K562 (cell line): ENCODE results near the gene CACTIN. TPM values are rescaled to one million over a fixed set of nuclear protein-coding genes. Genes with fewer than 3 reads are reported as not detected.
A peak's percentile ranks its signal among the peaks of the same experiment; 100 is the strongest.

ENCODE experiments used
- ATAC-seq: fragments of 200-7000 bp; cut with Tn5 transposase; 3 replicates; pipeline ENCODE4 v1.9.1; 2020; ENCODE audit warnings: moderate library complexity
- BruUV-seq: library from RNA; stranded (reverse); fragments of 400-500 nt; replicated peaks from 2 replicates; lab custom pipeline; 2021; lab: Mats Ljungman, UMichigan
- CTCF ChIA-PET: fragments of 300-600 bp; formaldehyde crosslinking; extraction: SDS; loops from one replicate; lab custom pipeline; 2021; ENCODE audit warnings: low intra/inter-chr PET ratio; lab: Yijun Ruan, JAX
- POLR2A ChIA-PET: fragments of 300-600, 350-650 bp; sonication (Branson Sonifier 250); formaldehyde crosslinking; extraction: SDS; loops from one replicate; lab custom pipeline; 2021; ENCODE audit warnings: antibody characterized with exemption, inconsistent platforms; lab: Yijun Ruan, JAX
- DNase-seq, 4 experiments: peaks; one replicate each; pipeline versions ENCODE4 v3.0.0 to v3.0.0-alpha.2; 2011 to 2018; ENCODE audit warnings: low spot score in 3 of 4, mixed read lengths in 3 of 4; ENCODE audit errors: extremely low read depth in 1 of 4
- FAIRE-seq: peaks from 2 replicates; lab custom pipeline; 2011; peaks lifted over from hg19 to GRCh38; lab: Jason Lieb, UNC
- H2AFZ ChIP-seq: 2 replicates; pipeline ENCODE4 v1.6.0; 2011; ENCODE audit warnings: low read depth, low read length, control low read depth, inconsistent platforms
- H3K27ac ChIP-seq: fragments of 200-600 bp; 3 replicates; pipeline ENCODE4 v1.8.0; 2011; ENCODE audit warnings: low read depth, mild to moderate bottlenecking, control low read depth, inconsistent platforms, low read length, moderate library complexity, mixed read lengths; ENCODE audit errors: extremely low read depth
- H3K27me3 ChIP-seq, 2 experiments: fragments of 300-600 bp in 1 of 2; 2 replicates in 1 of 2; 3 replicates in 1 of 2; pipeline versions ENCODE4 v1.6.0 to v1.8.0; 2011; ENCODE audit warnings: inconsistent platforms in 2 of 2, low read length in 2 of 2, mild to moderate bottlenecking in 1 of 2, mixed read lengths in 1 of 2, moderate library complexity in 1 of 2; ENCODE audit not compliant: control insufficient read depth in 2 of 2, insufficient read depth in 2 of 2
- H3K36me3 ChIP-seq: fragments of 300-600 bp; 3 replicates; pipeline ENCODE4 v1.8.0; 2011; ENCODE audit warnings: mild to moderate bottlenecking, low read length, inconsistent platforms; ENCODE audit not compliant: control insufficient read depth, insufficient read depth
- H3K4me1 ChIP-seq, 2 experiments: fragments of 200-600 bp in 1 of 2; replicated peaks in 1 of 2; 2 replicates in 1 of 2; 3 replicates in 1 of 2; pipeline versions ENCODE4 v1.5.1 to v1.8.0; 2011; ENCODE audit warnings: inconsistent platforms in 2 of 2, low read length in 2 of 2, mild to moderate bottlenecking in 1 of 2, mixed read lengths in 1 of 2, moderate library complexity in 1 of 2; ENCODE audit not compliant: control insufficient read depth in 2 of 2, insufficient read depth in 2 of 2
- H3K4me2 ChIP-seq: 2 replicates; pipeline ENCODE4 v1.6.1; 2011; ENCODE audit warnings: low read length, control low read depth, inconsistent platforms, mixed read lengths; ENCODE audit not compliant: insufficient read depth
- H3K4me3 ChIP-seq: fragments of 200-600 bp; sonication (generic), shearing (Covaris generic); 2 replicates; pipeline ENCODE4 v1.5.1; 2016; ENCODE audit warnings: control low read depth, inconsistent platforms
- H3K79me2 ChIP-seq: fragments of 200-600 bp; 3 replicates; pipeline ENCODE4 v1.8.0; 2011; ENCODE audit warnings: low read length, inconsistent platforms; ENCODE audit not compliant: control insufficient read depth, insufficient read depth
- H3K9ac ChIP-seq, 2 experiments: 2 replicates each; pipeline versions ENCODE4 v1.6.0 to v1.6.1; 2011; ENCODE audit warnings: low read depth in 2 of 2, low read length in 2 of 2, control low read depth in 1 of 2, inconsistent platforms in 1 of 2, mild to moderate bottlenecking in 1 of 2, mixed read lengths in 1 of 2; ENCODE audit not compliant: insufficient read depth in 1 of 2
- H3K9me1 ChIP-seq: one replicate; pipeline ENCODE4 v1.6.0; 2011; ENCODE audit warnings: inconsistent platforms, mild to moderate bottlenecking, low read length, moderate library complexity; ENCODE audit not compliant: control insufficient read depth, insufficient read depth
- H3K9me3 ChIP-seq: replicated peaks from 2 replicates; pipeline ENCODE4 v1.5.1; 2011; ENCODE audit warnings: low read depth, low read length, inconsistent platforms; ENCODE audit not compliant: control insufficient read depth, insufficient read depth
- H4K20me1 ChIP-seq: replicated peaks from 2 replicates; pipeline ENCODE4 v1.6.1; 2011; ENCODE audit warnings: low read length, inconsistent platforms, mixed read lengths; ENCODE audit not compliant: control insufficient read depth, insufficient read depth
- KAT7 ChIP-seq: sonication (generic); formaldehyde crosslinking; IDR thresholded peaks from 2 replicates; pipeline ENCODE4 v1.8.0; 2022; ENCODE audit warnings: missing genetic modification reagents, mild to moderate bottlenecking, borderline replicate concordance
- MEF2A ChIP-seq: IDR thresholded peaks from 2 replicates; pipeline ENCODE4 v1.6.1; 2011; ENCODE audit warnings: low read depth, mild to moderate bottlenecking, low read length, moderate library complexity; ENCODE audit not compliant: control insufficient read depth
- PTBP1 ChIP-seq: fragments of 200-400 bp; formaldehyde crosslinking; IDR thresholded peaks from 2 replicates; pipeline ENCODE4 v1.6.1; 2017; ENCODE audit warnings: low read depth, low read length
- SMAD3 ChIP-seq: fragments of 450-650 bp; formaldehyde crosslinking; conservative IDR thresholded peaks from 2 replicates; pipeline ENCODE4 v1.4.0; 2020; ENCODE audit warnings: mild to moderate bottlenecking
- TRIM24 ChIP-seq, 2 experiments: fragments of 450-650 bp; IDR thresholded peaks; 2 replicates each; pipeline ENCODE4 v1.6.1; 2016
- XRCC3 ChIP-seq: fragments of 450-650 bp; IDR thresholded peaks from 2 replicates; pipeline ENCODE4 v1.6.1; 2017; ENCODE audit warnings: mild to moderate bottlenecking, moderate library complexity
- ZNF212 ChIP-seq: fragments of 450-650 bp; formaldehyde crosslinking; IDR thresholded peaks from 2 replicates; pipeline ENCODE4 v1.4.0; 2020; ENCODE audit warnings: mild to moderate bottlenecking
- ZNF696 ChIP-seq: fragments of 250-450 bp; sonication (Bioruptor Pico); conservative IDR thresholded peaks from 2 replicates; pipeline ENCODE4 v1.4.0; 2020; ENCODE audit warnings: mild to moderate bottlenecking, moderate library complexity
- WGBS: fragments of 100-300 bp; shearing (Covaris generic); methylation state at CpG from one replicate; pipeline ENCODE4 v1.1.6; 2016; ENCODE audit warnings: low coverage, mixed read lengths; ENCODE audit not compliant: insufficient coverage; ENCODE audit errors: missing lambda C conversion rate; 5-methylcytosine and 5-hydroxymethylcytosine counted together
- in situ Hi-C: fragments of 300-500 bp; cut with MboI; formaldehyde crosslinking; loops from 4 replicates; pipeline ENCODE4 v1.15.0; 2018; ENCODE audit warnings: inconsistent platforms, mixed read lengths
- intact Hi-C: fragments of 100-400 bp; cut with micrococcal nuclease; formaldehyde crosslinking; loops from 2 replicates; pipeline ENCODE4 v1.14.2; 2022
- polyA plus RNA-seq, 8 experiments: library from polyadenylated mRNA; depleted of rRNA in 4 of 8; stranded (reverse) in 5 of 8; unstranded in 3 of 8; fragments of >200 nt; fragmentation: Nextera tagmentation in 2 of 8; fragmentation: Illumina TruSeq in 1 of 8; extraction: Ambion mirVana in 2 of 8; extraction: Trizol in 1 of 8; gene quantifications; 2 replicates each; pipeline versions ENCODE4 v1.2.1 to v1.2.3, GENCODE V29; 2011 to 2014; ENCODE audit warnings: inconsistent platforms in 1 of 8, missing spikeins in 1 of 8
- total RNA-seq, 7 experiments: library from RNA; depleted of rRNA in 6 of 7; stranded (reverse); fragments of >200 nt in 6 of 7; fragmentation: Illumina TruSeq in 2 of 7; extraction: Trizol in 2 of 7; gene quantifications; 2 replicates each; pipeline versions ENCODE4 v1.2.1 to v1.2.3, GENCODE V29; 2011 to 2021; ENCODE audit warnings: low replicate concordance in 1 of 7
- TF ChIP-seq, protein P1 (sequence below): sonication (generic); formaldehyde crosslinking; IDR thresholded peaks from 2 replicates; pipeline ENCODE4 v1.8.0; 2022; ENCODE audit warnings: mild to moderate bottlenecking, missing genetic modification reagents, borderline replicate concordance
- TF ChIP-seq, protein P2 (sequence below): fragments of 200-800 bp; sonication (Bioruptor generic); IDR thresholded peaks from 2 replicates; pipeline ENCODE4 v1.6.1; 2017; ENCODE audit warnings: missing genetic modification characterization, missing compliant biosample characterization
- TF ChIP-seq, protein P3 (sequence below): sonication (generic); formaldehyde crosslinking; IDR thresholded peaks from 2 replicates; pipeline ENCODE4 v1.8.0; 2022; ENCODE audit warnings: mild to moderate bottlenecking, missing genetic modification reagents
- TF ChIP-seq, protein P4 (sequence below): fragments of 250-450 bp; sonication (Bioruptor Pico); IDR thresholded peaks from 2 replicates; pipeline ENCODE4 v1.4.0; 2020
- TF ChIP-seq, protein P5 (sequence below): sonication (generic); formaldehyde crosslinking; IDR thresholded peaks from 2 replicates; pipeline ENCODE4 v1.8.1; 2023; ENCODE audit warnings: mild to moderate bottlenecking, missing genetic modification reagents

Gene CACTIN
- total and polyA plus RNA-seq, 9 of the 15 experiments (the other 6 are each of a cell fraction or from before 2014, with no cell fraction given), result 0.15 to 49.2 (median 15.0) TPM

DNA sequence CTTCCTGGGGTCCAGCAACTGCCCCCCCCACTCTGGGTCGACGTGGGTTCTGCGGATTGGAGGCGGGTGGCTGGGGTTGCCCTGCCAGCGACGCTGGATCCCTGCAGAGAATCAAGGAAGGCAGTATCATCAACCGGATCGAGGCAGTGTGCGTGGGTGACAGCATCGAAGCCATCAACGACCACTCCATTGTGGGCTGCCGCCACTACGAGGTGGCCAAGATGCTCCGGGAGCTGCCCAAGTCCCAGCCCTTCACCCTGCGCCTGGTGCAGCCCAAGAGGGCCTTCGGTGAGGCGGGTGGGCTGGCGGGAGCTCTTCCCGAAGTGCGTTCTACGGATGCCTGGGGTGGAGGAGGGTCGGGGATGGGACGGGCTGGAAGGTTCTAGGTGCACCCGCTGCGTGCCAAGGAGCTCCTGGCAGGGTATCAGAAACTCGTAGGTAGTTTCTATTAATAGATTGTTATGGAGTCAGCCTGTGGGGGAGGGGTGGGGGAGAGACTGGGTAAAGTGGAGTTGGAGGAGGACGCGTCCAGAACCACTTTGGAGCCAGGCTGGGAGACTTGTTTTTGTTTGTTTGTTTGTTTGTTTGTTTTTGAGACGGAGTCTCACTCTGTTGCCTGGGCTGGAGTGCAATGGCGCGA, 39.8 kb downstream of the CACTIN start:
- 81% methylated on average over 14 of the region's 31 CpGs for WGBS
- no TSS peak for BruUV-seq
- no peaks in the 10 kb centered on the region for H3K36me3 ChIP-seq
- POLR2A ChIA-PET, result interaction anchor here (0.7 to 1.3 kb wide), 2 partner anchors 10 to 1740 kb away, joined by 3 read pairs; no protein-coding TSS in a partner anchor
- in situ Hi-C loops, result no loop called here
- H3K27me3 ChIP-seq, result no peaks in the 10 kb centered on the region
- H2AFZ ChIP-seq, result no peak overlapping the region
- no peak overlapping the region for H3K27ac ChIP-seq
- H3K9ac ChIP-seq, result 0 out of 4 replicates have a peak overlapping the region, but pooled peaks of 1 of the 2 experiments have one; percentile 20
- H3K79me2 ChIP-seq, result no peaks in the 10 kb centered on the region
- FAIRE-seq (no peak), DNase-seq (no peak), ATAC-seq (no peak)
- H4K20me1 ChIP-seq, result no peaks in the 10 kb centered on the region
- peaks cover 0 to 26% of the 10 kb centered on the region in 2 experiments; a peak in 2 of 5 replicates for H3K4me1 ChIP-seq
- H3K9me3 ChIP-seq, result peaks cover 10% of the 10 kb centered on the region; the same call in 1 of the 2 replicates
- no peak overlapping the region for H3K4me3 ChIP-seq
- CTCF ChIA-PET, result interaction anchor here (0.6 kb wide), 2 partner anchors 46 to 119 kb away, joined by 3 read pairs; no protein-coding TSS in a partner anchor
- intact Hi-C loops, result loop anchor here (1.0 kb wide), 1 partner anchor 31 kb away; no protein-coding TSS in a partner anchor
- no peak overlapping the region for H3K4me2 ChIP-seq
- H3K9me1 ChIP-seq, result no peaks in the 10 kb centered on the region
- TF ChIP-seq ZNF696 (CRISPR knock-in tag) (no peak), SMAD3 (no peak), ZNF212 (no peak), KAT7 (CRISPR knock-in tag) (no peak), PTBP1 (no peak), XRCC3 (no peak), TRIM24 (IDR thresholded peaks at IDR 0.05) (no peak), MEF2A (peak; percentile 34; the same call in 1 of the 2 replicates)
- TF ChIP-seq, protein P1, sequence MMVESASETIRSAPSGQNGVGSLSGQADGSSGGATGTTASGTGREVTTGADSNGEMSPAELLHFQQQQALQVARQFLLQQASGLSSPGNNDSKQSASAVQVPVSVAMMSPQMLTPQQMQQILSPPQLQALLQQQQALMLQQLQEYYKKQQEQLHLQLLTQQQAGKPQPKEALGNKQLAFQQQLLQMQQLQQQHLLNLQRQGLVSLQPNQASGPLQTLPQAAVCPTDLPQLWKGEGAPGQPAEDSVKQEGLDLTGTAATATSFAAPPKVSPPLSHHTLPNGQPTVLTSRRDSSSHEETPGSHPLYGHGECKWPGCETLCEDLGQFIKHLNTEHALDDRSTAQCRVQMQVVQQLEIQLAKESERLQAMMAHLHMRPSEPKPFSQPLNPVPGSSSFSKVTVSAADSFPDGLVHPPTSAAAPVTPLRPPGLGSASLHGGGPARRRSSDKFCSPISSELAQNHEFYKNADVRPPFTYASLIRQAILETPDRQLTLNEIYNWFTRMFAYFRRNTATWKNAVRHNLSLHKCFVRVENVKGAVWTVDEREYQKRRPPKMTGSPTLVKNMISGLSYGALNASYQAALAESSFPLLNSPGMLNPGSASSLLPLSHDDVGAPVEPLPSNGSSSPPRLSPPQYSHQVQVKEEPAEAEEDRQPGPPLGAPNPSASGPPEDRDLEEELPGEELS (CRISPR knock-in tag), result no peak
- TF ChIP-seq, protein P2, sequence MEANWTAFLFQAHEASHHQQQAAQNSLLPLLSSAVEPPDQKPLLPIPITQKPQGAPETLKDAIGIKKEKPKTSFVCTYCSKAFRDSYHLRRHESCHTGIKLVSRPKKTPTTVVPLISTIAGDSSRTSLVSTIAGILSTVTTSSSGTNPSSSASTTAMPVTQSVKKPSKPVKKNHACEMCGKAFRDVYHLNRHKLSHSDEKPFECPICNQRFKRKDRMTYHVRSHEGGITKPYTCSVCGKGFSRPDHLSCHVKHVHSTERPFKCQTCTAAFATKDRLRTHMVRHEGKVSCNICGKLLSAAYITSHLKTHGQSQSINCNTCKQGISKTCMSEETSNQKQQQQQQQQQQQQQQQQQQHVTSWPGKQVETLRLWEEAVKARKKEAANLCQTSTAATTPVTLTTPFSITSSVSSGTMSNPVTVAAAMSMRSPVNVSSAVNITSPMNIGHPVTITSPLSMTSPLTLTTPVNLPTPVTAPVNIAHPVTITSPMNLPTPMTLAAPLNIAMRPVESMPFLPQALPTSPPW (CRISPR knock-in tag), result no peak
- TF ChIP-seq, protein P3, sequence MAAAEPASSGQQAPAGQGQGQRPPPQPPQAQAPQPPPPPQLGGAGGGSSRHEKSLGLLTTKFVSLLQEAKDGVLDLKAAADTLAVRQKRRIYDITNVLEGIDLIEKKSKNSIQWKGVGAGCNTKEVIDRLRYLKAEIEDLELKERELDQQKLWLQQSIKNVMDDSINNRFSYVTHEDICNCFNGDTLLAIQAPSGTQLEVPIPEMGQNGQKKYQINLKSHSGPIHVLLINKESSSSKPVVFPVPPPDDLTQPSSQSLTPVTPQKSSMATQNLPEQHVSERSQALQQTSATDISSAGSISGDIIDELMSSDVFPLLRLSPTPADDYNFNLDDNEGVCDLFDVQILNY (CRISPR knock-in tag), result no peak
- TF ChIP-seq, protein P4, sequence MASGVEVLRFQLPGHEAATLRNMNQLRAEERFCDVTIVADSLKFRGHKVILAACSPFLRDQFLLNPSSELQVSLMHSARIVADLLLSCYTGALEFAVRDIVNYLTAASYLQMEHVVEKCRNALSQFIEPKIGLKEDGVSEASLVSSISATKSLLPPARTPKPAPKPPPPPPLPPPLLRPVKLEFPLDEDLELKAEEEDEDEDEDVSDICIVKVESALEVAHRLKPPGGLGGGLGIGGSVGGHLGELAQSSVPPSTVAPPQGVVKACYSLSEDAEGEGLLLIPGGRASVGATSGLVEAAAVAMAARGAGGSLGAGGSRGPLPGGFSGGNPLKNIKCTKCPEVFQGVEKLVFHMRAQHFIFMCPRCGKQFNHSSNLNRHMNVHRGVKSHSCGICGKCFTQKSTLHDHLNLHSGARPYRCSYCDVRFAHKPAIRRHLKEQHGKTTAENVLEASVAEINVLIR, result no peak
- TF ChIP-seq, protein P5, sequence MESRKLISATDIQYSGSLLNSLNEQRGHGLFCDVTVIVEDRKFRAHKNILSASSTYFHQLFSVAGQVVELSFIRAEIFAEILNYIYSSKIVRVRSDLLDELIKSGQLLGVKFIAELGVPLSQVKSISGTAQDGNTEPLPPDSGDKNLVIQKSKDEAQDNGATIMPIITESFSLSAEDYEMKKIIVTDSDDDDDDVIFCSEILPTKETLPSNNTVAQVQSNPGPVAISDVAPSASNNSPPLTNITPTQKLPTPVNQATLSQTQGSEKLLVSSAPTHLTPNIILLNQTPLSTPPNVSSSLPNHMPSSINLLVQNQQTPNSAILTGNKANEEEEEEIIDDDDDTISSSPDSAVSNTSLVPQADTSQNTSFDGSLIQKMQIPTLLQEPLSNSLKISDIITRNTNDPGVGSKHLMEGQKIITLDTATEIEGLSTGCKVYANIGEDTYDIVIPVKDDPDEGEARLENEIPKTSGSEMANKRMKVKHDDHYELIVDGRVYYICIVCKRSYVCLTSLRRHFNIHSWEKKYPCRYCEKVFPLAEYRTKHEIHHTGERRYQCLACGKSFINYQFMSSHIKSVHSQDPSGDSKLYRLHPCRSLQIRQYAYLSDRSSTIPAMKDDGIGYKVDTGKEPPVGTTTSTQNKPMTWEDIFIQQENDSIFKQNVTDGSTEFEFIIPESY (CRISPR knock-in tag), result peak; percentile 67
